HCT116 (cell line): Measurements from ENCODE around the gene DAPK1. TPM values are rescaled to one million over a fixed set of nuclear protein-coding genes. Genes with fewer than 3 reads are reported as not detected.

ENCODE experiments used
- ATAC-seq: fragments of 200-7000 bp; cut with Tn5 transposase; 2 replicates; pipeline ENCODE4 v1.9.1; 2020; ENCODE audit warnings: mild to moderate bottlenecking, moderate library complexity
- BruUV-seq: library from RNA; stranded (reverse); fragments of 400-500 nt; replicated peaks from 2 replicates; lab custom pipeline; 2021; lab: Mats Ljungman, UMichigan
- CTCF ChIA-PET: fragments of 300-600 bp; sonication (Branson Sonifier 250); formaldehyde crosslinking; loops from one replicate; lab custom pipeline; 2021; ENCODE audit warnings: antibody characterized with exemption; lab: Charles Lee
- POLR2A ChIA-PET: fragments of 300-600, 350-600 bp; sonication (Branson Sonifier 250); formaldehyde crosslinking; loops from one replicate; lab custom pipeline; 2021; ENCODE audit warnings: antibody characterized with exemption; lab: Charles Lee
- RAD21 ChIA-PET, 2 experiments: fragments of 300-600 bp; sonication (Branson Sonifier 250); formaldehyde crosslinking; loops; one replicate each; lab custom pipeline; 2023; ENCODE audit warnings: low total read pairs in 2 of 2; ENCODE audit not compliant: uncharacterized antibody in 2 of 2, unreplicated experiment in 2 of 2, low non-redundant PET in 1 of 2; lab: Charles Lee
- DNase-seq: peaks from one replicate; pipeline ENCODE4 v3.0.0-alpha.2; 2010; ENCODE audit warnings: low read depth, low spot score
- H2AFZ ChIP-seq: fragments of 200-600 bp; shearing (Covaris generic), sonication (generic); 2 replicates; pipeline ENCODE4 v1.6.1; 2017; ENCODE audit warnings: low read depth, mixed run types, mixed read lengths, antibody characterized with exemption, low read length; ENCODE audit not compliant: poor library complexity, severe bottlenecking
- H3K27ac ChIP-seq: 2 replicates; pipeline ENCODE4 v1.5.1; 2012; ENCODE audit warnings: low read depth, low read length
- H3K27me3 ChIP-seq: fragments of 200-600 bp; sonication (generic); 2 replicates; pipeline ENCODE4 v1.6.1; 2016; ENCODE audit warnings: mixed run types, low read length, mixed read lengths; ENCODE audit not compliant: insufficient read depth
- H3K36me3 ChIP-seq, 2 experiments: fragments of 200-500 bp in 1 of 2; fragments of 200-600 bp in 1 of 2; sonication (Bioruptor generic) in 1 of 2; sonication (generic) in 1 of 2; 2 replicates each; pipeline versions ENCODE4 v1.5.1 to v1.6.1; 2014 to 2016; ENCODE audit warnings: low read length in 2 of 2, inconsistent platforms in 1 of 2, mixed read lengths in 1 of 2, mixed run types in 1 of 2; ENCODE audit not compliant: insufficient read depth in 2 of 2, control insufficient read depth in 1 of 2
- H3K4me1 ChIP-seq, 2 experiments: fragments of 200-600 bp in 1 of 2; sonication (generic) in 1 of 2; 2 replicates each; pipeline versions ENCODE4 v1.5.1 to v1.6.1; 2012 to 2017; ENCODE audit warnings: low read length in 2 of 2, inconsistent platforms in 1 of 2, mild to moderate bottlenecking in 1 of 2, mixed read lengths in 1 of 2, mixed run types in 1 of 2, moderate library complexity in 1 of 2; ENCODE audit not compliant: insufficient read depth in 2 of 2, control insufficient read depth in 1 of 2
- H3K4me2 ChIP-seq: fragments of 200-600 bp; sonication (generic); 2 replicates; pipeline ENCODE4 v1.6.1; 2017; ENCODE audit warnings: mixed run types, low read length, mixed read lengths
- H3K4me3 ChIP-seq, 2 experiments: fragments of 200-600 bp in 1 of 2; sonication (generic) in 1 of 2; replicated peaks in 1 of 2; 2 replicates each; pipeline ENCODE4 v1.5.1; 2011 to 2016; ENCODE audit warnings: low read length in 2 of 2, control low read depth in 1 of 2, low read depth in 1 of 2, mild to moderate bottlenecking in 1 of 2, mixed read lengths in 1 of 2, mixed run types in 1 of 2
- H3K79me2 ChIP-seq: fragments of 200-600 bp; sonication (generic); 2 replicates; pipeline ENCODE4 v1.6.1; 2017; ENCODE audit warnings: mild to moderate bottlenecking, mixed run types, low read length, moderate library complexity, mixed read lengths; ENCODE audit not compliant: insufficient read depth
- H3K9ac ChIP-seq: fragments of 200-600 bp; sonication (generic); 2 replicates; pipeline ENCODE4 v1.6.1; 2016; ENCODE audit warnings: low read length, mixed read lengths
- H3K9me2 ChIP-seq: fragments of 200-600 bp; sonication (generic), shearing (Covaris generic); 2 replicates; pipeline ENCODE4 v1.6.1; 2017; ENCODE audit warnings: mixed run types, mild to moderate bottlenecking, moderate library complexity; ENCODE audit not compliant: insufficient read depth
- H3K9me3 ChIP-seq, 2 experiments: fragments of 200-500 bp in 1 of 2; fragments of 200-600 bp in 1 of 2; sonication (Bioruptor generic) in 1 of 2; sonication (generic) in 1 of 2; 2 replicates each; pipeline ENCODE4 v1.6.1; 2014 to 2017; ENCODE audit warnings: low read length in 2 of 2, mixed read lengths in 2 of 2, inconsistent platforms in 1 of 2, low read depth in 1 of 2, mild to moderate bottlenecking in 1 of 2, mixed run types in 1 of 2, moderate library complexity in 1 of 2; ENCODE audit not compliant: control insufficient read depth in 1 of 2, insufficient read depth in 1 of 2
- H4K20me1 ChIP-seq: fragments of 200-600 bp; sonication (generic), shearing (Covaris generic); 2 replicates; pipeline ENCODE4 v1.6.1; 2017; ENCODE audit warnings: mixed run types, mild to moderate bottlenecking, moderate library complexity; ENCODE audit not compliant: insufficient read depth
- CBX3 ChIP-seq: IDR thresholded peaks from 2 replicates; pipeline ENCODE4 v1.6.1; 2012; ENCODE audit warnings: low read depth
- EGR1 ChIP-seq: IDR thresholded peaks from 2 replicates; pipeline ENCODE4 v1.6.1; 2012; ENCODE audit warnings: low read depth
- ELF1 ChIP-seq: IDR thresholded peaks from 2 replicates; pipeline ENCODE4 v1.6.1; 2012; ENCODE audit warnings: low read depth, borderline replicate concordance
- MAX ChIP-seq: IDR thresholded peaks from 2 replicates; pipeline ENCODE4 v1.6.1; 2012
- SIN3A ChIP-seq: IDR thresholded peaks from 2 replicates; pipeline ENCODE4 v1.6.1; 2012; ENCODE audit warnings: low read depth
- YY1 ChIP-seq: IDR thresholded peaks from 2 replicates; pipeline ENCODE4 v1.6.1; 2011; ENCODE audit warnings: low read length, low read depth, moderate library complexity, mild to moderate bottlenecking; ENCODE audit not compliant: insufficient replicate concordance; ENCODE audit errors: extremely low read depth
- ZBTB33 ChIP-seq: IDR thresholded peaks from 2 replicates; pipeline ENCODE4 v1.6.1; 2011; ENCODE audit warnings: mild to moderate bottlenecking, low read length, moderate library complexity; ENCODE audit not compliant: insufficient replicate concordance; ENCODE audit errors: extremely low read depth
- ZFX ChIP-seq: fragments of 450-650 bp; IDR thresholded peaks from 2 replicates; pipeline ENCODE4 v1.6.1; 2017
- ZNF274 ChIP-seq: fragments of 200-500 bp; sonication (Bioruptor generic); IDR thresholded peaks from 2 replicates; pipeline ENCODE4 v1.6.1; 2014; ENCODE audit warnings: mild to moderate bottlenecking, low read depth, low read length, inconsistent platforms
- intact Hi-C: fragments of 100-400 bp; cut with micrococcal nuclease; formaldehyde crosslinking; loops from 2 replicates; pipeline ENCODE4 v1.10.0; 2022
- total RNA-seq: library from RNA; stranded (reverse); gene quantifications from one replicate; pipeline ENCODE4 v1.2.1, GENCODE V29; 2021; ENCODE audit not compliant: unreplicated experiment

Gene DAPK1
- total RNA-seq, 1 experiment from 2014 or later = 5.6 TPM

DNA sequence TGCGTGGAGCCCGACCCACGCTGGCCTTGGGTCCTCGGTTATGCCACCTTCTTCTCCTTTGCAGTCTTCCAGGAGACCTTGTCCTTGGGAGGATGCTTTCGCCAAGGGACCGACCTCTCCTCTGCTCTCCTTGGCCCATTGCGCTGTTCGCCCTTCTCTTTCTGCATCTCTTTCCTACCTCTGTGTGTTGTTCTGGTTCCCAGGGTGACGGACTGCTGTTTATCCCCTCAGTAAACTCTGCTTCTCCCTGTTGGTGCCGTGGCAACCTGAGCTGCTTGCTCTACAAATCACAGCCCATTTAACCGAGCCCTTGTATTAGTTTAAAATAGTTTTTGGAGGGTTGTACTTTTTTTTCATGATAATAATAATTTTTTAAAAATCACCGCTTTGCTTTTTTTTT lies 97.9 kb downstream of the DAPK1 start:
- no peaks in the 10 kb centered on the region for H3K9me3 ChIP-seq
- no TSS peak for BruUV-seq
- H3K9me2 ChIP-seq = no peaks in the 10 kb centered on the region
- ATAC-seq = no peak
- intact Hi-C loops = no loop called here
- ChIA-PET CTCF (no interaction called here), POLR2A (no interaction called here), RAD21 (no interaction called here)
- no peak overlapping the region for H2AFZ ChIP-seq
- no peak overlapping the region for H3K27ac ChIP-seq
- TF ChIP-seq SIN3A = no peak
- H3K36me3 ChIP-seq = no peaks in the 10 kb centered on the region
- 0 out of 2 replicates have a peak, but pooled peaks cover 4% of the 10 kb centered on the region for H3K27me3 ChIP-seq
- H3K4me1 ChIP-seq = no peaks in the 10 kb centered on the region
- no peaks in the 10 kb centered on the region for H4K20me1 ChIP-seq
- DNase-seq = no peak
- no peak overlapping the region for H3K9ac ChIP-seq
- no peak overlapping the region for H3K4me3 ChIP-seq
- no peak overlapping the region for H3K4me2 ChIP-seq
- H3K79me2 ChIP-seq = no peaks in the 10 kb centered on the region

DNA sequence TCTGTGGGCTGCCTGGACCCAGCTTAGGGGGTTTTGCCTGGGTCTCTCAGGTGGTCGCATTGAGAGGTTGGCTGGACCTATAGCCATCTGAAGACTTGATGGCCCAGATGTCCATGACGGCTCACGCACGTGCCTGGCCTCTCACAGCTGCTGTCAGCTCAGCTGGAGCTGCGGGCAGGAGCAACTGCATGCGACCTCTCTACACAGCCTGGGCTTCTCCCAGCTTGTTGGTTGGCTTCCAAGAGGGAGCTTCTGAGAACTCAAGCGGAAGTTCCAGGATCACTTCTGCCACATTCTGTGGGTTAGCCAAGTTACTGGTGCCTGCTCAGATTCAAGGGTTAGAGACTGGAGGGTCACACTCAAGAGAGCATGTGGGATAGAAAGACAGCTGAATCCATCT lies 99.2 kb downstream of the DAPK1 start:
- intact Hi-C loops = no loop called here
- TF ChIP-seq MAX = no peak
- no peak for TF ChIP-seq ELF1
- no peak for TF ChIP-seq EGR1
- TF ChIP-seq ZNF274 = no peak
- TF ChIP-seq SIN3A = no peak
- no peak for TF ChIP-seq ZBTB33
- TF ChIP-seq YY1 = no peak
- no peak for TF ChIP-seq ZFX
- no peak for TF ChIP-seq CBX3
- Histone ChIP-seq H3K4me2 (no peak overlapping the region), H3K79me2 (no peaks in the 10 kb centered on the region), H3K9ac (no peak overlapping the region), H2AFZ (no peak overlapping the region), H3K27ac (no peak overlapping the region), H3K4me3 (no peak overlapping the region), H3K36me3 (no peaks in the 10 kb centered on the region), H4K20me1 (no peaks in the 10 kb centered on the region), H3K4me1 (no peaks in the 10 kb centered on the region), H3K27me3 (0 out of 2 replicates have a peak, but pooled peaks cover 4% of the 10 kb centered on the region), H3K9me2 (no peaks in the 10 kb centered on the region), H3K9me3 (no peaks in the 10 kb centered on the region)
- no TSS peak for BruUV-seq
- RAD21 ChIA-PET = no interaction called here
- ATAC-seq (no peak), DNase-seq (no peak)
- CTCF ChIA-PET = no interaction called here
- POLR2A ChIA-PET = no interaction called here
